GM12892 (cell line): ENCODE measurements around the gene TRMT44.

Experiments used
- POLR2A ChIP-seq: IDR thresholded peaks from 2 replicates; pipeline ENCODE4 v1.6.1; 2011; ENCODE audit warnings: low read depth, low read length, control low read depth
- TAF1 ChIP-seq: IDR thresholded peaks from 2 replicates; pipeline ENCODE4 v1.6.1; 2011; ENCODE audit warnings: low read depth, mild to moderate bottlenecking, control low read depth, low read length, borderline replicate concordance

DNA sequence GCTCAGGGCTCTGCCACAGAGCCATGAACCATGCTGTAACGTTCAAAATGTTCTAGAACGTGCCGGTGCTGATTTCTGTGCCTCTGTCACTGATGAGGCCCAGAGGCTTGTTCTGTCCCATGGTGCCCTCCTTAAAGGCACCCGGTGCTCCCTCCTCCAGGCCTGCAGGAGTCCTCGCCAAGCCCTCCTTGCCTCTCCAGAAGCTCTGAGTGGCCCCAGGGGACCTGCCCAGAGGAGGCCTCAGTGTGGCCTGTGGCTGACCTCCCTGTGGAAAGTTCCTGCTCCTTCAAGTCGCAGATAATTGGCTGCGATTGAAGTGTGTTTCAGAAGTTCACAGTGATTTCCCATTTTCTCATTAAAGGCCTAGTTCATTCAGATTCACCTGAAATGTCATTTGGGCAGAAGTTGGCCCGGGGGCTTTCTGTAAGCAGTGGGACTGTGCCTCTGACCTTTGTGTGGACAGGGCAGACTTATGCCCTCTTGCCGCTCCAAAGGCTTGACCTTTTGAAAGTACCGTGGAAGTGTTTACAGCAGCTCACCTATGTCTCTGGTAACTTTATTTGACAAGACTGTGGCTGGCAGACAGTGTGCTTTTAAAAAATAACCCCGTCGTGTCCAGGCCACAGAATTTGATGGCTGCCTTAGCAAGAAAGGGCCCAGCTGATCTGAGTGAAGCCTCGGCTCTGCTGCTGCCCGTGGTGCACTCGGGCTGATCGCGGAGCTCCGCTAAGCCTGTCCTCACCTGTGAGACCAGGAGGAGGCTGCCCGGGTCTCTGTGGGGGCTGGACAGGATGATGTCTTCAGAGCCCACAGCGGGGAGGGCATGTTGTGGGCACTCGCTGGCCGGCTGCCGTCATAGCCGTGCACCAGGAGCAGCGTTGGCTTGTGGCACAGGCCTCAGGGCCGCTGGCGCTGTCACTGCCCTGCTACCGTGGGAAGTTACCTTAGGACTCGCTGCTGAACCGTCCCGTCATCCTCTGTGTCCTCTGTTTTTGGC is 25.3 kb downstream of the TRMT44 start:
- no peak for TF ChIP-seq POLR2A
- no peak for TF ChIP-seq TAF1
